Fibroblast of gingiva (primary cell): ENCODE data around the gene CASP3.
"Not testable (repeated sequence)": the region's sequence is repeated elsewhere in the genome, so short reads cannot be mapped to it uniquely, and the experiment has no call there.

Experiments used
- DNase-seq: peaks from one replicate; pipeline ENCODE4 v3.0.0-alpha.2; 2011; ENCODE audit warnings: low read depth

CASP3 gene

GRCh38 chr4:184596044-184596616 lies 53.1 kb downstream of the CASP3 start:
- no peak for DNase-seq

- DNase-seq: no peak
These were observed 53.8 kb downstream of the CASP3 start for GRCh38 chr4:184595430-184595829.

GRCh38 chr4:184593461-184593860 lies 55.8 kb downstream of the CASP3 start:
- no peak for DNase-seq

GRCh38 chr4:184591747-184592270 lies 57.4 kb downstream of the CASP3 start:
- DNase-seq: not testable (repeated sequence)

GRCh38 chr4:184591070-184591677 lies 58.1 kb downstream of the CASP3 start:
- DNase-seq: no peak

- no peak for DNase-seq
These were observed 59.1 kb downstream of the CASP3 start for GRCh38 chr4:184590196-184590595.

- peak; percentile 35 for DNase-seq
These were observed 60.4 kb downstream of the CASP3 start for GRCh38 chr4:184588893-184589292.

GRCh38 chr4:184587701-184588100 lies 61.5 kb downstream of the CASP3 start:
- no peak for DNase-seq

GRCh38 chr4:184587221-184587620 lies 62.0 kb downstream of the CASP3 start:
- DNase-seq: no peak

GRCh38 chr4:184583738-184584502 lies 65.3 kb downstream of the CASP3 start:
- no peak for DNase-seq
